GM04503 (cell line): ENCODE measurements around the gene ZMAT5.
"Not testable (repeated sequence)": the region's sequence is repeated elsewhere in the genome, so short reads cannot be mapped to it uniquely, and the experiment has no call there.

Source experiments
- DNase-seq: peaks from one replicate; pipeline ENCODE4 v3.0.0-alpha.2; 2012; ENCODE audit warnings: low read depth

The ZMAT5 gene

GRCh38 chr22:29786031-29786430, 19.2 kb upstream of the ZMAT5 start:
- no peak for DNase-seq

- DNase-seq, result no peak
These were observed 17.9 kb upstream of the ZMAT5 start for GRCh38 chr22:29784451-29785361.

- DNase-seq, result no peak
These were observed 15.4 kb upstream of the ZMAT5 start for GRCh38 chr22:29782061-29782845.

- peak; percentile 82 for DNase-seq
These were observed 14.2 kb upstream of the ZMAT5 start for GRCh38 chr22:29780748-29781676.

- DNase-seq, result no peak
These were observed 13.4 kb upstream of the ZMAT5 start for GRCh38 chr22:29780220-29780619.

GRCh38 chr22:29773233-29773632, 6.4 kb upstream of the ZMAT5 start:
- DNase-seq, result no peak

GRCh38 chr22:29772170-29772641, 5.4 kb upstream of the ZMAT5 start:
- DNase-seq, result peak; percentile 90

GRCh38 chr22:29769723-29770321, 3.0 kb upstream of the ZMAT5 start:
- no peak for DNase-seq

GRCh38 chr22:29768052-29768693, 1.4 kb upstream of the ZMAT5 start:
- no peak for DNase-seq

- peak; percentile 58 for DNase-seq
These were observed 604 bp upstream of the ZMAT5 start, which contains the start of gene UQCR10 for GRCh38 chr22:29767171-29768051. UQCR10 (plus strand) TSS chr22:29767369; CDS start chr22:29767399, 30 bp downstream.

GRCh38 chr22:29765905-29766631, 739 bp downstream of the ZMAT5 start:
- DNase-seq, result no peak

GRCh38 chr22:29762263-29762662, 4.5 kb downstream of the ZMAT5 start:
- no peak for DNase-seq

- no peak for DNase-seq
These were observed 7.8 kb downstream of the ZMAT5 start for GRCh38 chr22:29758959-29759358.

GRCh38 chr22:29758068-29758622, 8.7 kb downstream of the ZMAT5 start:
- DNase-seq, result no peak

- DNase-seq, result no peak
These were observed 9.7 kb downstream of the ZMAT5 start for GRCh38 chr22:29757096-29757495.

GRCh38 chr22:29756341-29756740, 10.5 kb downstream of the ZMAT5 start:
- DNase-seq, result no peak

GRCh38 chr22:29755889-29756288, 10.9 kb downstream of the ZMAT5 start:
- no peak for DNase-seq

GRCh38 chr22:29754658-29755395, 12.0 kb downstream of the ZMAT5 start:
- not testable (repeated sequence) for DNase-seq
